GM19238 (cell line): Measurements from ENCODE around the gene LRRC2.
"Not testable (repeated sequence)": the region's sequence is repeated elsewhere in the genome, so short reads cannot be mapped to it uniquely, and the experiment has no call there.

ENCODE experiments used
- DNase-seq: peaks from one replicate; pipeline ENCODE4 v3.0.0; 2011; ENCODE audit warnings: low spot score; ENCODE audit not compliant: insufficient read length

The LRRC2 gene

DNA sequence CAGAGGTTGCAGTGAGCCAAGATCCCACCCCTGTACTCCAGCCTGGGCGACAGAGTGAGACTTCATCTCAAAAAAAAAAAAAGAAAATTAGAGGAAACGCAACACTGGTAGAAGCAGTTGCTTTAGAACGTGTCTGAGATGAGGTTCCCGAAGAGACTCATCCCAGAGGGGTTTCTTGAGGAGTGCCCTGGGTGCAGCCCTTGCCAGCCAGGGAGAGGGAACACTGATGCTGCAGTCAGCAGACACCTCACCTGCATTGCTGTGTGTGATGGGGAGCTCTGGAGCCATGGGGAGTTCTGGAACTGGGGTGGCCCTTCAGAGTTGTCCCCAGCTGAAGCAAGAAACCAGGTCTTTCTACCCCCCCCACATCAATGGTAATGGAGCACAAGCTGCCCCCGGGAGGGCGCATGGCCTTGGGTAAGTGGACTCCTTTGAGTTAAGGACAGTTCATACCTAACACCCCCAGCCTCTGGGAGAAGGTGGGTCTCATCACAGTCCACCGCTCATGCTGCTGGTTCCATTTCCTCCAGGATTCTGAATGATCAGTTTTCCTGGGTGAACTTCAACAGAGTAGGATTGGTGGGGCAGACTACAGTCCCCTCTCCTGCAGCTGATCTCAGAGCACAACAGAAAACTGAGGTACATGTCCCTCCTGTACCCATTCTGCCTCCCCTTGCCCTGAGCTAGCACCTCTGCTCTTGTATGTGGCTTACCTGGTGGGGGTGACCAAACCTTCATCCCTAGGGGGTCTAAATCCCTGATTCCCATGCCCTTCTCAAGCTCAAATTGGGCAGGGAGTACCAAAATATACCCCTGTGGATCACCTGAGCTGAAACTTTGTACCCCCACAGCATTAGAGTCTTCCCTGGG lies 18.7 kb upstream of the LRRC2 start:
- DNase-seq: no peak

DNA sequence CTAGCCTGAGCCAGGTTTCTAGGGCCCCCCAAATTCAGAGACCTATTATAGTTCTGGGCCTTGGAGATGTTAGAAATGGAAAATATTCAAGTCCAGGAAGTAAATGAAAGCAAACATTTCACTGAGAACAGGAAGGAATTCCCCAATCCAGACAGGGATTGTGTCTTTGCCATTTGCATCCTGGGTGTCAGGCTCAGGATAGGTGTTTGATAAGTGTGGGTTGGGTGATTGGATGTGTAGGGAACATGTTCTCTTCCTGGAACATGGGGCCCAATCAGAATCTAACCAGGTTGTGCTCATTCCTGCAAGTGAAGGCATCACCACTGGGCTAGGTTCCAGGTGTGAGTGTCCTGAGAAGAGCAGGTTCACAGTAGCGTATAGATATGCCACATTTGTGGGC lies 14.6 kb upstream of the LRRC2 start:
- DNase-seq: no peak

DNA sequence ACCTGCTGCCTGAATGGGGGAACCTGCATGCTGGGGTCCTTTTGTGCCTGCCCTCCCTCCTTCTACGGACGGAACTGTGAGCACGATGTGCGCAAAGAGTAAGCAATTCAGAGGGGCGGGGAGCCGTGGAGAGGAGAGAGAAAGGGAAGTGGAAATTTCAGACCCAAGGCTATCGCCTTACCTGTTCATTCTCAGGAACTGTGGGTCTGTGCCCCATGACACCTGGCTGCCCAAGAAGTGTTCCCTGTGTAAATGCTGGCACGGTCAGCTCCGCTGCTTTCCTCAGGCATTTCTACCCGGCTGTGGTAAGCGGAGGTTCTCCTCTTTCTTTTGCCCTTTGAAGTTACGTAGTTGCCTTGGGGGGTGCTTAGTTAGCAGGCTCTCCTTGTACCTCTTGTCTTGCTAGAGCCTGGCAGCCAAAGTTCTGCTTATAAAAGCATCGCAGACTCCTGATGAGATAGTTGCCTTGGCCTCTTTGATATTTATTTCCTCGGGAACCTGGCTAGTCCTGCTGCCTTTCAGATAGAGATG lies 13.7 kb upstream of the LRRC2 start:
- no peak for DNase-seq

DNA sequence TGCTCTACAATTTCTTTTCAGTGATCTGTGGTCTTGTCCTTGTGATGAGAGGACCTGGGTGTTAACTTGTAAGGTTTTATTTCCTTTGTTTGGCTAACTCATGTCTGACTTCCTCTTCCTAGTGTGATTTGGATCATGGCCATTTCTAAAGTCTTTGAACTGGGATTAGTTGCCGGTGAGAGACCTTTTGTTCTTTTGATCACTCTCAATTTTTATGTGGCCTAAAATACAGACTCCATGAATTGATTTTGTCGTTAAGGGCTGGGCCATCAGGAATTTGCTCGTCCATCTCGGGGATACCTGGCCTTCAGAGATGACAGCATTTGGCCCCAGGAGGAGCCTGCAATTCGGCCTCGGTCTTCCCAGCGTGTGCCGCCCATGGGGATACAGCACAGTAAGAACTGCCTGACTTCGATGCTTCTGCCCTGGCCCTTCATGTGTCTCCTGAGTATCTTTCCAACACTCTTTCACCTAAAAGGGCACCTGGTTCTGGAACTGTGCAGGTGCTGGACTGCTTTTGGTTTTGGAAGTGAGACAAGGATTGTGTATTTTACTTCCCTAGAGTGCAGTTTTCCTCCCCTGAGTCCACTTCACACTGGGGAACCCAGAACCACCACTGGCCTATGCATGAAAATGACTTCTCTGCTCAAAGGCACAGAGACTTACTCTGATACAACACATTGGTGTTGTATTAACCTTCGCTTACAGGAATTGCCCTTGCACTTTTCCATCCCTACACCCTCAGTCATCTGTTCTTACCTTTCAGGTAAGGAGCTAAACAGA lies 13.1 kb upstream of the LRRC2 start:
- DNase-seq: no peak

DNA sequence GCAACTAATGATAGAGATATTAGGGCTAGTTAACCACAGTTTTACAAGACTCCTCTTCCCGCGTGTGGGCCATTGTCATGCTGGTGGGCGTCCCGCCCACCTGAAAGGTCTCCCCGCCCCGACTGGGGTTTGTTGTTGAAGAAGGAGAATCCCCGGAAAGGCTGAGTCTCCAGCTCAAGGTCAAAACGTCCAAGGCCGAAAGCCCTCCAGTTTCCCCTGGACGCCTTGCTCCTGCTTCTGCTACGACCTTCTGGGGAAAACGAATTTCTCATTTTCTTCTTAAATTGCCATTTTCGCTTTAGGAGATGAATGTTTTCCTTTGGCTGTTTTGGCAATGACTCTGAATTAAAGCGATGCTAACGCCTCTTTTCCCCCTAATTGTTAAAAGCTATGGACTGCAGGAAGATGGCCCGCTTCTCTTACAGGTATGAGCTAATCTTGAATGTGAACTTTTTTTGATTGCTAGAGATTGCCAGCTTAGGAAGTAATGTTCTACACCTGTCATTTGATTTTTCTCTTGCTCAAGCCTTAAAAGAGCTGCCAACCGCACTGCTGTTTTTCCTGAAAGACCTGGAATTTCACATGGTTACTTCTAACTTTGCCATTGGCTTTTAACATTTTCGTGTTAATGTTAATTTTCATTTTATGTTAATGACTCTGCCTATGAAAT lies 11.6 kb upstream of the LRRC2 start:
- DNase-seq: not testable (repeated sequence)

DNA sequence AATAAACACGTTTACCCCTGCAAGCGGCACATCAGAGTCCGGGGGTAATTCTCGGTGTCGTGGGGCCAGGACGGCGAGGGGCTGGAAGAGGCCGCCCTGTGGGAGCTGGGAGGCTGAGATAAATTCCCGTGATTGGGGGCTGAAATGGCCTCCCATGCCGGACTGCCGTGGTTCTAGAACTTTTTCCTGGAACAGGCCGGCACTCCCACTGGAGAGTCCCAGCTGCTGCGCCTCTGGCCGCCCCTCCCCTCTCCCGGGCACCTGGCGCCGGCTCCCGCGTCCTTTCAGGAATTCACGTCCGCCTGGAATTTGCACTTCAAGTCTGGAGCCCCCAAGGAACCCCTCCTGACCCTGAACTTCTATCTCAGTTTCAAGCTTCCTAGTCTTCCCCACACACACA lies 10.8 kb upstream of the LRRC2 start:
- DNase-seq: no peak

DNA sequence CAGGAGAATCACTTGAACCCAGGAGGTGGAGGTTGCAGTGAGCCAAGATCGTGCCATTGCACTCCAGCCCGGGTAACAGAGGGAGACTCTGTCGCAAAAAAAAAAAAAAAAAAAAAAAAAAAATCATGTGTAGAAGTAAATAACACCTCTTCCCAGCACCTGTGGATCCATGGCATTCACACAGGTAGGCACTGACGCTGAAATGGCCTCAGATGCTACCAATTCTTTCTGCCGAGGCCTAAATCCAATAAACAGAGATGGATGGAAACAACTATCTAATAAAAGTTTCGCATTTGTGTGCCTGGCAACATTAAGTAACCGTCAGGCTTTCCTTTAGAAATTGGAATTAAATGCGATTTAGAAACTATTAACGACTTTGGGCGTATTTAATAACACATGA lies 10.3 kb upstream of the LRRC2 start:
- no peak for DNase-seq

DNA sequence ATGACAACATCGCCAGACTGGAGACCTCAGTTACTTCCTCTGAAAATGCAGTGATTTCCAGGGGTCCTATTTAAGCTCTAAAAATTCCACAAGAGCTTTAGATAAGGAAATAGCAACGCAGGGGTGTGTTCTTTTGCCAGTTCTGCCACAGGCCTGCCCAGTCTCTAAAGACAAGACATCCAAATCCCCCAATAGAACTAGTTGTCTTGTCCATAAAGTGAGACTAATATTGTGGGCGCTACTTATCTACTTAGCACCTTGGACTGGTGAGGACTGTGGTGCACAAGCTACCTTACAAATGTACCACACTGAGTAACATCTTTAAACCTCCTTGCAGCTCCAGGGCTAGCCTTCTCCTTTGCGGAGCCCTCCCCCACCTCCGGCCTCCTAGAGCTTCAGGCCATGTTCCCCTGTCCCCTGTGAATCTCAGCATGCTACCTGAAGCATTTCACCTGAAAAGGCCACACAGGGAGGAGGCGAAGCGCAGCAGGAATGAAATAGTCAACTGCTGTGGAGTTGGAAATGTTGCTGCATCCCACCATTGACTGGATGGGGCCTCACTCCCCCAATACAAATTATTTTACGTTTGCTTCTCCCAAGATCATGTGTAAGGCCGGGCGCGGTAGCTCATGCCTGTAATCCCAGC lies 9.6 kb upstream of the LRRC2 start:
- DNase-seq: no peak

DNA sequence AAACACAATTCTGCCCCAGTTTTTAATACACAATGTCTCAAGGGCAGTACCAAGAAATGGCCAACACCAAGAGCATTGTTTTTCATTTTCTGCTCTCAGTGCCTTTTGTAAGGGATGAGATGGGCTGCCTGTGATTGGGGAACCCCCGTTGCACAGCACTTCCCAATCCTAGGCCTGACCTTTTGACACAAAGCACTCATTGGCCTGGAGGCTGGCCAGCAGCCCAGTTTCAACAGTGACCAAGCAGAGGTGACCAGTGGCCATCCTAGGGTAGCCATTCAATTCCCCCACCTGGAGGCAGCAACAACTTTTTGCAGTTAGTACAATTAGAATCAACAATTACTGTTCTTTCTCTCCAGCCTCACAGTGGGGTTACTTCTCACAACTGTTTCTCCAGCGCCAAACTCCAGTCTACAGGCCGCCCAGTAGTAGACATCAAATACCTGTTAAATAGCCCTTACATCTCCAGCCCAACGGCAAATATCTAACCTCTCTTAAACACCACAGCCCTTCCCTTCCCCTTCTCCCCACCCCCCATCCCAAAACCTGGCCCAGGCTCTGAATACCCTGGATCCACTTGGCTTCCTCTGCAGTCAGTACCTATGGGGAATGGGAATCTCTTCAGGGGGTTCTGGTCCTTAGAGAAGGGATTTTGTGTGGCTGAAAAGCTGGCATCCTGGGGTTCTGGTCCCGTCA lies 8.9 kb upstream of the LRRC2 start:
- no peak for DNase-seq

DNA sequence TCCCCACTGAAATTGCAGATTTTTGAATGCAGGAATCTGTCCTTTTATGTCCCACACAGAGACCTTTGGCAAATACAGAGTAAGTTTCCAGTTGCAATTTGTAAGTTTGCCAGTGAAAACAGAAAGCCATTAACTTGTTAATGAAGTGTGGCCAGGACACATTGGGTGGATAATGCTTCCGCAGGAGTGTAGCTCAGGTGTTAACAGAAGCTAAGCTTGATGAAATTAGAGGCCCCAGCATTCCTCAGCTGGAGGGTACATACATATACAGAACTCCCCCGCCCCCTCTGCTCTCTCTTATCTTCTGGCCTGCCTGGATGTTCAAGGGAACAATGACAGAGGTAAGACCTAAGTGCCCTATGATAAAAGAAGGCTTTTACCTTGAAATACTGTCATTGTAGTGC lies 8.1 kb upstream of the LRRC2 start:
- DNase-seq: no peak

DNA sequence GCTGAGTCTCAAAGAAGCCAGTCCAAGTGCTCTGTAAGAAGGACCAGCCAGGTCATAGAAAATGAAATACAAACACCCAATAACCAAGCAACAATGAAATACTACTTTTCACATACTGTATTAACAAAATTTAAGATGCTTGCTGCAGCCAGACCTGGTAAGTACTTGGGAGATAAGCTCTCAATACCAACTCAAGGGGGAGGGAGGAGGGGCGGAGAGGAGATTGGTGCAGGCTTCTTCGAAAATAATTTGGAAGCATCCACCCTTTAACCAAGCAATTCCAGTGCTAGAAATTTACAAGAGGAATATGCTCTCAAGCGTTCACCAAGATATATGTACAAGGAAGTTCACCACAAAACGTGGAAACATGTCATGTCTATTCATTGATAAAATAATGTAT lies 7.6 kb upstream of the LRRC2 start:
- no peak for DNase-seq

DNA sequence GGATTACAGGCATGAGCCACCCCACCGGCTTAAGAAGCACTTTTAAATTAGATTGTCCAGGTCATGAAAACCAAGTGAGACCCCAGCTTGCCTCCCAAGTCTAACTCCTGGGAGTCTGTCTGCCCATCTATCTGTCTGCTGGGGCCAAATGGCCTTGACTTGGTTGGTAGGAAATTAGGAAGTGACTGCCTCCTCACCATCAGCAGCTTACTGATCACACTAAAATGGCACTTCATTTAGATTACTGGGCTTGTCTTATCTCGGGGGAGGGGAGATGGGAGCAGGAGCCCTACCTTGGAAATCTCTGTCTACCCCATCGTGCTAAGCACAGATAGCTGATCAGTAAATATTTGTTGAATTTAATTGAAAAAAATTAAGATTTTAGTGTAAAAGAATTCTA lies 5.6 kb upstream of the LRRC2 start:
- DNase-seq: no peak

DNA sequence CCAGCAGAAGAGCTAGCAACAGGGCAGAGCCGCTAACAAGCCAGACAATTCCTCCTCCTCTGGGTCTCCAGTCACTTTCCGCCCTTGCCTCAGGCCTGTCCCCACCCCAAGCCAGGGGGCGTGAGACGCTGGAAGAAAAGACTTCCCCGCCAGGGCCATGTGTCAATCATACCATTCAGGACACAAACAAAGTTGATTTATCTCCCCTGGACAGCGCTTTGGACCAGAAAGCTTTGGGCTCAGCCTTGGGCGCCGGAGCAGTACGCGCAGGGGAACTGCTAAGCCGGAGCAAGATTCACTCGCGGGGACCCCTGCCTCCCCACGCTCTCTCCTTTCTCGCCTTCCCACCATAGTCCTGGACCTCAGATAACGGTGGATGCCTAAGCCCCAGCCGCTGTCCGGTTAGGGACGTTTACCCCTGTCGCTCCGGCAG lies 479 bp downstream of the LRRC2 start:
- DNase-seq: no peak

DNA sequence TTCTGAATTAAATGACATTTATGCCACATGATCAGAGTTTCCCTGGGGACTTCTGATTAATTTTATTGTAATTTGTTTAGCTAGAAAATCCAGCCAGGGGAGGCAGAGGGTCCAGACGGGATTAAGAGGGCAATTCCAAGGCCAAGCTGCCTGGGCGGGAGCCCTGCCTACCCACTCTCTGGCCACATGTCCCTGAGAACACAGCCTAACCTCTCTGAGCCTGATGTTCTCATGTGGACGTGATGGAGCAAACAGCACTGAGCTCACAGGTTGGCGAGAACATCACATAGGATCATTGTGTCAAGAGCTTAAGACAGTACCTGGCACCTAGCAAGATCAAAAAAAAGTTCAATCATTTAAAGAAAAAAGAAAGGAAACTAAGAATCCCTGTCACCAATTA lies 1.0 kb downstream of the LRRC2 start:
- no peak for DNase-seq

DNA sequence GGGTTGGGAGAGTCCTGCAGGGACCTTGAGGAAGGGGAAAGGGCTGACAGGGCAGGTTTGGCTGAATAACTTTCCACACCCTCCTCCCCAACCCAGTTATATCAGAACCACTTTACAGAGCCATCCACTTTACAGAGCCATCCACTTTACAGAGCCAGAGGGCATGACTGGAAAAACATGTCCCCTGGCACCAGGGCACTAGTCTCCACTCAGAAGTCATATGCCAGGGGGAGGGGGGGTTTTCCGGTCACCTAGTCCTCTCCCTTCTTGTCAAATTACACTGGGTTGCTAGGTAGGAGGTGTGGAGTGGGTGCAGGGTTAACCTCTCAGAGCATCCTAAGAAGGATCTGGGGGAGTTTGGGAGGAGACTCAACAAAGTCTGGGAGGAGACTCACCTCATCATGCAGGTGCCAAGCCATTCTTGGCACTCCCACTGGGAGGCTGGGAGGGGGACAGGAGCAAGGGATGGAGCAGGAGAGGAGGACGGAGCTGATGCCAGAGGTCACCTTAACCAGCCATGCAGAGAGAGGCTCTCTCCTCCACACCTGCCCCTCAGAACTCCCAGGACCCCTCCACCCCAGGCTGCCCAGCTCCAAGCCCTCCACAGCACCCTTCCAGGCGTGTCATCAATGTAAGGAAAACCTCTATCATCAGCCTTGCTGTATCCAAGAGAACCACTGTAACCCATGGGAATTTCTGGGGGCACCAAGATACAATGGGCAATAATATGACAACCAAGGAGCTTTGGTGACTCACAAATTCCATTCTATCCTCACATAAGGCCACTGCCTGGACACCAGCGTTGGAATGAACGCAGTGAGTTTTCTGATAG lies 1.7 kb downstream of the LRRC2 start:
- DNase-seq: no peak

DNA sequence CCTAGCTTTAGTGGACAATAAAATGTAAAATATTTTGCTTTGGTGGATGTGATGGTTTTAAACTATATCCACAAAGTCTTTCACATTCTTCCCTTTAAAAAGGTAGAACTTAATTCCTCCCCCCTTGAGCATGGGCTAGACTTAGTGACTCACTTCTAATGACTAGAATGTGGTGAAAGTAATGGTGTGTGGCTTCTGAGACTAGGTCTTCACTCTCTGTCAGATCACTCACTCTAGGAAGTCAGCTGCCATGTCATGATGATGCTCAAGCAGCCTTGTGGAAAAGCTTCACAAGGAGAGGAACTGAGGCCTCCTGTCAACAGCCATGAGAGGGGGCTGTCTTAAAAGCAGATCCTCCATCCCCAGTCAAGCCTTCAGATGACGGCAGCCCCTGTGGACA lies 4.2 kb downstream of the LRRC2 start:
- no peak for DNase-seq

DNA sequence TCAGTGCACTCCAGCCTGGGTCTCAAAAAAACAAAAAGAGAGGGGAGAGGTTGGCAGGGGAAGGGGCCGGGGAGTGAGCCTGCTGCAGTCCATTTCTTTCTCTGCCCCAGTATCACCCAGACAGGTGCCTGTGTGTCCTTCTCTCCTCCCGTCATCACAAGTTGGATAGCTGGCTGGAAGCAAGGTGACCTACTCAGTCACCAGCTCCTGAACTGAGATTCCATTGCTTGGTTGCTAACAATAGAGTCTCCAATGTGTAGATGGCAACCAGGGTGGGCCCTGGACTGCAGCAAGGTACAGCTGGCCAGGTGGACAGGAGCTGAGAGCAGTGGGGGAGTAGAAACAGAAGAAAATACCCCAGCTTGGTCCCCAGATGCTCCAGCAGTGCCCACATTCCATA lies 4.6 kb downstream of the LRRC2 start:
- no peak for DNase-seq

DNA sequence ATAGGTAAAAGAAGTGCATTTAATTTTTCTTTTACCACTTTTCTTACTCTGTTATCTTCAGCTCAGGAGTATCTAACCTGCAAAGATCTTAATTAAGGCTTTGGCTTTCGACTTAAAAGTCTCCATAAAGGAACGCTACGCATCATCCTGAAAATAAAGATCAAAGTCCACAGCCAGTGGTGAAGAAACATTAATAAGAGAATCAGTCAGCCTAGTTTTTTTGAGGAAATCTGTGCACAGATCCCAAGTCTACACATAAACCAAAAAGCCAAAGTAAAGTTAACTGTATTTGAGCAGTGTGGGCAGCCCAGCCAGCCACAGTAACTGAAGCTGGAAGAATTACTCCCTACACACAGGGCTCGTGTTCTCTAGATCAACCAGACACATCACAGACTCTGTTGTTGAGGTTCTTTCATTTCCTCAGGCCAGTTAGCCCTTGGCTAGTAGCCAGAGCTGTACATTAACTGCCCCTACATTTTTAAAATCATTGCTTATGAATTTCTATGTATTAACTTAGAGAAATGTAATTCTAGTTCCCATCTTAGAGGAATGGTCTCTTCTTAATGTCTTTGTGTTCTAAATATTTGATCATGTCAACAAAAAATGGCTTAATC lies 6.9 kb downstream of the LRRC2 start:
- DNase-seq: no peak
